Activated CD8-positive, alpha-beta memory T cell treated with anti-CD3 and anti-CD28 coated beads for 36 hours (primary cell): ENCODE measurements around the gene TERT. TPM values are rescaled to one million over a fixed set of nuclear protein-coding genes. Genes with fewer than 3 reads are reported as not detected.

ENCODE experiments used
- CTCF ChIA-PET: fragments of 350-600 bp; sonication (Branson Sonifier 250); formaldehyde crosslinking; loops from one replicate; lab custom pipeline; 2021; ENCODE audit warnings: antibody characterized with exemption; lab: Charles Lee
- POLR2A ChIA-PET: fragments of 350-600 bp; sonication (Branson Sonifier 250); formaldehyde crosslinking; loops from one replicate; lab custom pipeline; 2021; ENCODE audit warnings: antibody characterized with exemption; lab: Charles Lee
- total RNA-seq, 2 experiments: library from RNA; stranded (reverse); gene quantifications; one replicate each; pipeline ENCODE4 v1.2.3, GENCODE V29; 2021

Gene TERT
- total RNA-seq, 2 experiments from 2014 or later: 2.9 to 4.0 TPM

DNA sequence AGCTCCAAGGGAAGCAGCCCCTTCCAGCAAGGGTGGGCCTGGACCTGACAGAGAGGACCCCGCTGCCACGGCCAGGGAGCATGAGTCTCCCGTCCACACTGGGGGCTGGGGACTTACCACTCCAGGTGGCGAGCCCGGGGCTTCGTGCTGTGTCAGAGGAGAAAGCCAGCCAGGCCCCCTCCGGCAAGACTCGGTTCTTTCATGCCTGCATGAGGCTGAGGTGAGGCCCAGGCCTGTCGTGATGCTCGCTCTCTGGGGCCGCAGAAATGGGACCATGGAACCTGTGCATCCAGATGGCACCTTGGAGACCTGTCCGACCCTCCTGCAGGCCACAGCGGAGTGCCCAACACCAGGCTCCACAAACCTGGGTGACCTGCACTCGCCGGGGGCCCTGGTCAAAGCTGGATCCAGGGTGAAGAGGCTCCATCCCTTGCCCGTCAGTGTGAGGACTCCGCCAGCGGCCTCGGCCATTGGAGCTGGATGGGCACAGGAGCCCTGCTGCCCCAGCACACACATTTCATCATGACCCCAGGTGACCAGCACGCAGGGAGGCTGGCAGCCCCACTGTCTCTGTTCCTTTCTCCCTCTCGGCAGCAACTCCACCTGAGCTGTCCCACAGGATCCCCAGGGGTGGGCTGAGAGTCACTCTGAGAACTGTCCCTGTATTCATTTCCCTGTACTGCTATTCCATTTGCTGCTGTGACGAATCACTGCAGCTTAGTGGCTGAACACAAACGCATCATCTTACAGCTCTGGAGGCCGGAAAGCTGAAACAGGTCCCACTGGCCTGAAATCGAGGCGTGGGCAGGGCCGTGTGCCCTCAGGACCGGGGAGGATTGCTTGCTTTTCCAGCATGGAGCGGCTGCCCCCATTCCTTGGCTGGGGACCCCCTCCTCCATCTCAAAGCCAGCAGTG, 45.2 kb downstream of the TERT start:
- ChIA-PET CTCF (no interaction called here), POLR2A (no interaction called here)

DNA sequence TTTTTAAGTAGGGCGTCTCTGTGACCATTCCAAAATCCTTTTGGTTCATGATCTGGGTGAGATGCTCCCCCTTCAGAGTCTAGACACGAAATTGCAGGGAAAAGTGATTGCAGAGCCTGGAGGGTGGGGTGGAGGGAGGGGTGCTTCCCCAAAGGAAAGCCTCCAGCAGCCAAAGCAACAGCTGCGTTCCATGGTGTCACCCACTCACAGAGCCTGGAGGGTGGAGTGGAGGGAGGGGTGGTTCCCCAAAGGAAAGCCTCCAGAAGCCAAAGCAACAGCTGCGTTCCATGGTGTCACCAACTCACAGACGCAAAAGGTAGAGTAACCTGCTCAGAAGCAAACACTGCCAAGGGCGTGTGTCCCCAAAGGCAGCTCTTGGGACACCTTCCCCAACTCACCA, 47.1 kb downstream of the TERT start:
- POLR2A ChIA-PET: no interaction called here
- CTCF ChIA-PET: no interaction called here

DNA sequence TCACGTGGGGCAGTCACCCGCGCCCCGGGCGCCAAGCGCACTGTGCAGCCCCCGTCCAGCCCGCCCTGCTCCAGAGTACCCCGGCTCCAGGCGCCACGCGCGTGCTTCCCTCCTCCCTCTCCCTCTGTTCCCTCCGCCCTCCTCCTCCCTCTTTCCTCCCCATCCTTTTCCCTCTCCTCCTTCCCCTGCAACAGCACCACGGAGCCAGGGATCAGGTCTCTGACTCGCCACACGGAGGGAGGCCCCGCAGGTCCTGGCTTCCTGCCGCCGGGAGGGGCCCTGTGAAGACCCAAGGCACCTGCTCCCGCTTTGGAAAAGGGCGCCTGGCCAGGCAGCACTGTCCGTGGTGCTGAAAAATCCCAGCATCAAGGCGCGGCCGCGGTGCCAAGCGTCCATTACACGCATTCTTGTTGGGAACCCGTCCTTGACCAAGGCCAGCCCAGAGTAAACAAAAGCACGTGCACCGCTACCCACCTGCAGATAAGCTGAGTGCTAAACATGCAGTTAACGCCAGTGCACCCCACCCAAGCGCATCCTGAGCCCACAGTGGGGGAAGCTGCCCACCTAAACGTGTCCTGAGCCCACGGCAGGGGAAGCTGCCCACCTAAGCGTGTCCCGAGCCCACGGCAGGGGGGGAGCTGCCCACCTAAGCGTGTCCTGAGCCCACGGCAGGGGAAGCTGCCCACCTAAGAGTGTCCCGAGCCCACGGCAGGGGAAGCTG, 48.0 kb downstream of the TERT start:
- CTCF ChIA-PET: no interaction called here
- POLR2A ChIA-PET: no interaction called here

GRCh38 chr5:1245905-1246576, 48.8 kb downstream of the TERT start:
- ChIA-PET POLR2A (no interaction called here), CTCF (no interaction called here)

DNA sequence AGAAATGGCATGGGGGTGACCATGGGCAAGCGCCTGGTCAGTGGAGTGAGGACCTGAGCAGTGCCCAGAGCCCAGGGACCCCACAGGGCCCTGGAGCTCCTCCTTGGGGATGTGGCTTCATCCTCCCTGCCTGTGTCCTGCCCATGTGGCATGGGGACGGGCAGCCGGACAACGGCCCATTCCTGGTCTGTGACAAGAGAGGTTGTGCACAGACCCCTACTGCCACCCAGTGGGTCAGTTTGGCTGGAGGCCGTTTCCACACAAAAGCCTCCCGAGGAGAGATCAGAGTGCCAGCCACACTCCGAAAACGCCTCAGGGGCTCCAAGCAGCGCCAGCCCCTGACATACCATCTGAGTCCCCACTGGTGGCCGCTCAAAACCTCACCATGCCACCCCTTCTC, 49.9 kb downstream of the TERT start:
- ChIA-PET POLR2A (no interaction called here), CTCF (no interaction called here)

- POLR2A ChIA-PET: no interaction called here
- CTCF ChIA-PET: no interaction called here
Observed at GRCh38 chr5:1244255-1244654, 50.6 kb downstream of the TERT start.

GRCh38 chr5:1243487-1244130, 51.3 kb downstream of the TERT start:
- POLR2A ChIA-PET: no interaction called here

DNA sequence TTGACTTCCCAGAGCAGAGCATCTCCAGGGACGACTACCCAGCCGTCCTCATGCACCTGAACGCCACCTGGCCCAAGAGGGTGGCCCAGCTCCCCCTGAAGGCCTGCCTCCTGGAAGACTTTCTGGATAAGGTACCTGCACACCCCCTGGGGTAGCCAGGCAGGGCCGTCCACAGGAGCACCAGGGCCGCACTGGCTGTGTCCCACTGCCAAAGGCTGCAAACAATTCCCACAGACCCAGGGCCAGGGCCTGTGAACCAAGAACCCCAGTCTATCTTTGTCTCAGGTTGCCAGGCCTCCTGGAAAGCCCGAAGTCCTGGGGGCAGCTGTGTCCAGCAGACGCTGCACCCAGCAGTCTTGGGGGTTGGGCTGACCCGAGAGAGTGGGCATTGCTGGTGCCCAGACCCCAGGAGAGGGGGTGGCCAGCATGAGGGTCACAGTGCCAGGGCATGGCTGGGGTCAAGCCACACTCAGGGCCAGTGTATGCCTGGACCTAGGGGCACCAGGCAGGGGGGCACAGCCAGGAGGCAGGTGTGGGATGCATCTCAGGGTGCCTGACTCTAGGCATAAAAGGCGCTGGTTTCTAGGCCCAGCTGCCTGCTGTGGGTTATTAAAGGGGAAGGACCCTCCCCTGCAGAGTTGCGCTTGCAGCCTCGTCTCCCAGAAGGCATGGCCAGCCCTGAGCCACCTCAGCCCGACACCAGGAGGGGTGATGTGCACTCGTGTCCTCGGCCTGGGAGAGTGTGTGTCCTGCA, 52.0 kb downstream of the TERT start:
- ChIA-PET CTCF (no interaction called here), POLR2A (no interaction called here)

More at GRCh38 chr5:1243487-1244130, 51.3 kb downstream of the TERT start:
- CTCF ChIA-PET: no interaction called here

DNA sequence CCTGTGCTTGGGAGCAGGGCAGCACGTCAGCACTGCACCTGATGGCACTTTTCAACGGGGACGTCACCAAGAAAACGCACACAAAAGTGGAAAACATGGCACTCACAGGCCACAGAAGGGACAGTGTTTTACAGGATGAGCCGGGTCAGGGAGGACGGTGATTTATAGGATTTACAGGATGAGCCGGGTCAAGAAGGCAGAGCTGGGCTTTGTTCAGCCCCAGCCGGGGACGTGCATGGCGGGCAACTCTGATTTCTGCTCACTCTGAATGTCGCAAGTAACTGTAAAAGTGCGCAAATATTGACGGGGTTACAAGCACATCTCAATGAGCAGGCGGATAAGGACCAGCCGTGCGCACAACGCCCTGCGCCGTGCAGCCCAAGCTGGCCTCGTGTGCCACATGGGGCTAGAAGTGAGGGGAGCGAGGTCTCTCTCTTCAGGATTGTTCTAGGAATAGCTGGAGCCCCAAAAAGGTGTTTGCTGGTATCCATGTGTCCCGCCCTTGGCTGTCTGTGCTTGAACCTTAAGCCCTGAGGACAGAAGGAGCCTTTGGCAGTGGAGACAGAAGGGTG, 53.3 kb downstream of the TERT start:
- CTCF ChIA-PET: no interaction called here
- POLR2A ChIA-PET: no interaction called here

DNA sequence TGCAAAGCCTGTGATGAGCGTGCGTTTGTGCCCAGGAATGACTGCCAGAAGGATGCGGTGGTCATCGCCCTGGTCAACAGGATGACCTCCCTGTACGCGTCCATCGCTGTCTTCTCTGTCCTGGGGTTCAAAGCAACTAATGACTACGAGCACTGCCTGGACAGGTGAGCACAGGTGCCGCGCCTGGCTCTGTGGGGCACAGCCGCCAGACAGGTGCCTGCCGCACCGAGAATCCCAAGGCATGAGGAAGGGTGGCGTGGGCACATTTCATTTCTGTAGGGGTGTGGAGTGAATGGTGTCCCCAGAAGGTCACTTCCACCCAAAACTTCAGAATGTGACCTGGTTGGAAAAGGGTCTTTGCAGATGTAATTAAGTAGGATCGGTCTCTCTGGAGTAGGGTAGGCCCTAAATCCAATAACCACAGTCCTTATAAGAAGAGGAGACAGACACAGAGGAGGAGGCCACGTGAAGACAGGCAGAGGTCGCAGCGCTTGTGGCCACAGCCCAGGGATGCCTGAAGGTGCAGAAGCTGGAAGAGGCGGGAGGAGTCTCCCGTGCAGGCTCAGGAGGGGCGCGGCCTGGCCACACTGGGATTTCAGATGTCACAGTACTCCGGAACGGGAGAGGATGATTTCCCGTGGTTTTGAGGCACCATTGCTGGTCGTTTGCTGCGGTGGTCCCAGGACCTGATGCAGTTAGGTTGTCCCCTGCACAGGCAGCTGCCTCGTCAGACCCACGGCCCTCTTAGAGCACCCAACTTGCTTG, 54.2 kb downstream of the TERT start:
- CTCF ChIA-PET: no interaction called here
- POLR2A ChIA-PET: no interaction called here

DNA sequence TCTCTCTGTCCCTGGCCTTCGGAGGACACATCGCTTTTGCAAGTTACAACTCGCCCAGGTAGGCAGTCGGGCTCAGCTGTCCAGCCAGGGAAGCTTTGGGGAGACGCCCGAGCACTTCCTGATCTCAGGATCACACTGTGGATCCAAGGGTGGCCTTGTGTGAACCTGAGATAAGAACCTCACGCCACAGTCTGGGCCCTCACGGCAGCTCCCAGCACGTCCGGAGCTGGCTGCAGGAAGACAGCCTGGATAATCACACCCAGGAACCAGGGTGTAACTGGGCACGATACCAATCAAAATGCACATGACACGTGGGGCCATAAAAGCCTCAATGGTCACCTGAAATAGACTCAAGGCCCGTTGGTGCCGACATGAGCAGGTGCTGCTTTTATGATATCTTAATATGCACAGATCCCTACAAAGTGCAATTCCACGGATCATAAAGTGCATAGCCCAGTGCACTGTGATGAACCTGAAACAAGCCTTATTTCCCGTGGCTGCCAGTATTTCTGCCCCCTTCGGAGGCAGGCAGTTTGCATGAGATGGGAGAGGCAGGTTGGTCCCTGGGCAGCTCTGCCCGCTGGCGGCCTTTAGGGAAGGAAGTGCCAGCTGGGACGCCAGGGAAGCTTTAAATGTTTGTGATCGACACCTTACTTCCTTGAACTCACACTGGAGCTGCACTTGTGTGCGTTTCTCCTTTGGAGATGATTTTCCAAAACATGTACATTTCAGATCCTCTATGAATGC, 55.2 kb downstream of the TERT start:
- ChIA-PET POLR2A (no interaction called here), CTCF (no interaction called here)

GRCh38 chr5:1235838-1236237, 59.0 kb downstream of the TERT start:
- POLR2A ChIA-PET: no interaction called here

DNA sequence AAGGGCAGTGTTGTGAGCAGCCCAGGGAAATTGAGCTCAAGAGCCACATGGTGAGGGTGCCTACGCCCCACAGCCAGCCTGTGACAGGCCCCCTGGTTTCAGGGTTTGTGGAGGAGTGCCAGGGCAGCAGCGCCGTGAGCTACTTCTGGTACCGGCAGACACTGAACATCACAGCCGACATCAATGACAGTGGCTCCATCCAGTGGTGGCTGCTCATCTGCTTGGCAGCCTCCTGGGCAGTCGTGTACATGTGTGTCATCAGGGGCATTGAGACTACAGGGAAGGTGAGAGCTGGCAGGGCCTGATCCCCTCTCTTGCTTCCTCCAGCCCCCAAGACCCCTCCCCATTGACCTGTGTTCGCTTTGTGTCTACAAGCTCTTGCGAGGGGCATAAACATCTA, 59.5 kb downstream of the TERT start:
- CTCF ChIA-PET: no interaction called here
- POLR2A ChIA-PET: no interaction called here

More at GRCh38 chr5:1235838-1236237, 59.0 kb downstream of the TERT start:
- CTCF ChIA-PET: no interaction called here

DNA sequence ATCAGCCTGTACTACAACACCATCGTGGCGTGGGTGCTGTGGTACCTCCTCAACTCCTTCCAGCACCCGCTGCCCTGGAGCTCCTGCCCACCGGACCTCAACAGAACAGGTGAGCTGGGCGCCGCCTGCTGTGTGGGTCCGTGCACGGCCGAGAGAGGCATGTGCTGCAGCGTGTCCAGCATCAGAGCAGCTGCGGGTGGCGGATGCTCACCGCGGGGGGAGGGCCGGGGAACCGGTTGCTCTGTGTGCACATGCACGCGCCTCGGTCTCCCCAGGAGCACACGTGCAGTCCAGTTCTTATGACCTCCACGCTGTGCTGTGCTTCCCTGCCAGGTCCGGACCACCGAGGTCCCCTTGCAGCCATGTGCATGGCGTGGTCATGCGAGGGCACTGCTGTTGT, 62.1 kb downstream of the TERT start:
- ChIA-PET CTCF (no interaction called here), POLR2A (no interaction called here)

DNA sequence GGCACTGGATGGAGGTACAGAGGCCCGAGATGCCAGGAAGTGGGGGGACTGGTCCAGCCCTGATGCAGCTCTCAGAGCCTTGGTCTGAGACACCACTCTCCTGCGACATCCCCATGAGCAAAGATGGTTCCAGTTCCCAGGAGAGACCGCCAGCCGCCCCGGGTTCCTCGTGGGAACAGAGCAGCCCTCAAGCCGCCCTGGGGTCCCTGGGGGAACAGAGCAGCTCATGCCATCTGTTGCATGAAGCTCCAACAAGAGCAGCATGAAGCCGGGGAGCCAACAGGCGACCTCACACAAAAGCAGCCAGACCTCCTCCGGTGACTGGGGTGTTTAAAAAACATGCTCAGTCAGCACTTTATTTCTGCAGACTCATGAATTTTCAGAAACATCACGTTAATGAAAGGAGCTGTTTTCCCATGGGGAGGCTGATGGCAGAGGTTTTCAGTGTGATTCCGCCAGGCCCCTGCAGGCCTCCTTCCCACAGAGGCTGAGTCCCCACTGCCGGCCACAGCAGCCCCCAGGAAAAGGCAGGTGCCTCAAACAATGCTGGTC, 63.4 kb downstream of the TERT start:
- CTCF ChIA-PET: no interaction called here

GRCh38 chr5:1230551-1230950, 64.3 kb downstream of the TERT start:
- ChIA-PET CTCF (no interaction called here), POLR2A (no interaction called here)

More for the DNA sequence above, 63.4 kb downstream of the TERT start:
- POLR2A ChIA-PET: no interaction called here

DNA sequence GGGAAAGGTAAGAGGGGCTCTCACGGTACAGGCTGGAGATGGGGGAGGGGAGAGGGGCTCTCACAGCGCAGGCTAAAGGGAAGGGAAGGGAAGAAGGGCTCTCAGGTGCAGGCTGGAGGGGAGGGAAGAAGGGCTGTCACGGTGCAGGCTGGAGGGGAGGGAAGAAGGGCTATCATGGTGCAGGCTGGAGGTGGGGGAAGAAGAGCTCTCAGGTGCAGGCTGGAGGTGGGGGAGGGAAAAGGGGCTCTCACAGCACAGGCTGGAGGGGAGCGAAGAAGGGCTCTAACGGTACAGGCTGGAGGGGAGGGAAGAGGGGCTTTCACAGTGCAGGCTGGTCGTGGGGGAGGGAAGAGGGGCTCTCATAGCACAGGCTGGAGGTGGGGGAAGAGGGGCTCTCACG, 65.0 kb downstream of the TERT start:
- POLR2A ChIA-PET: no interaction called here
- CTCF ChIA-PET: no interaction called here
